Right forelimb (tissue), 1 donor: ENCODE results near the gene CCDC116.
"Not testable (repeated sequence)": the region's sequence is repeated elsewhere in the genome, so short reads cannot be mapped to it uniquely, and the experiment has no call there.

Experiments
- DNase-seq: peaks from one replicate; pipeline ENCODE4 v3.0.0-alpha.2; 2018

Gene CCDC116

GRCh38 chr22:21652547-21653545 is 20.3 kb downstream of the CCDC116 start:
- DNase-seq: no peak

GRCh38 chr22:21657020-21657359 is 24.4 kb downstream of the CCDC116 start:
- no peak for DNase-seq

- peak; percentile 71 for DNase-seq
These were observed 24.9 kb downstream of the CCDC116 start for GRCh38 chr22:21657360-21658032.

DNA sequence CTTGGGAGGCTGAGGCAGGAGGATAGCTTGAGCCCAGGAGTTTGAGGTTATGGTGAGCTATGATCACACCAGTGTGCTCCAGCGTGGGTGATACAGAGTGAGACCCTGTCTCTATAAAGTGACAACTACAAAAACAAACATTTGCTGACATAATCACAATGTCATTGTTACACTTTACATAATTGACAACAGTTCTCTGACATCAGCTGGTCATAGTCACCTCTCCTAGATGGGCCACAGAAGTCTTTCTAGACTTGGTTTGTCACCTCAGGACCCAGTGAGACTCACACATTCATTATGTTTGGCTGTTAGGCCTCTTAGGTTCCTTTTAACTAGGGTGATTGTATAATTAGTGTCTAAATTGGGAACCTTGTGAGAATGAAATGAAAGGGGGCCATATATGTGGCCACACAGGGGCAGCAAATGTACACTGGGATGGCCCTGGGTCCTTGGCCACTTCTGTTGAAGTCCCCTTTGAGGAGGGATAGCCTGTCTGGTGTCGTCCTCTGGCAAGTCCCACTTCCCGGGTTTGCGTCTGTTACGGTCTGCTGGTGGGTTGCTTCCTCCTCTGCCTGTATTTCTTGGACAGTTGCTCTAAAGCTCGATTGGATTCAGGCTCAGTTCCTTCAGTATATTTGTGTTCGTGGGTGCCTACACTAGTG is 27.4 kb downstream of the CCDC116 start:
- DNase-seq: no peak

DNA sequence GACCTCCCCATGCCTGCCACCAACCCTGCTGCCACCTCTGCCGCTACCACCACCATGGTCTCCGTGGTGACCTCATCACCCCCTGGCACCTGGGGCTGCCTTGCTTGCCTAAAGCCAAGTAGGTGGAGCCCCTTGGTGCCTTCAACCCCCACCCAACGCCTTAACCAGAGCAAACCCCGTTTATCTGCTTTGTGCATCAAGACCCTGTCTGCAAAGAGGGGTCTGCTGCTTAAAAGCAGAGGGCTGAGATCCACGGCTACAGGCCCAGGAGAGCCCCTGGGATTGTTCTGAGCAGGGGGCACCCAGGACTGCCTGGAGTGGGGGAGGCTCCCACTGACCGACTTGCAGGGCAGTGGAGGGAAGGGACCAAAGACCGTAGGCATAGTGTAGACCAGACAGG is 28.3 kb downstream of the CCDC116 start:
- no peak for DNase-seq

DNA sequence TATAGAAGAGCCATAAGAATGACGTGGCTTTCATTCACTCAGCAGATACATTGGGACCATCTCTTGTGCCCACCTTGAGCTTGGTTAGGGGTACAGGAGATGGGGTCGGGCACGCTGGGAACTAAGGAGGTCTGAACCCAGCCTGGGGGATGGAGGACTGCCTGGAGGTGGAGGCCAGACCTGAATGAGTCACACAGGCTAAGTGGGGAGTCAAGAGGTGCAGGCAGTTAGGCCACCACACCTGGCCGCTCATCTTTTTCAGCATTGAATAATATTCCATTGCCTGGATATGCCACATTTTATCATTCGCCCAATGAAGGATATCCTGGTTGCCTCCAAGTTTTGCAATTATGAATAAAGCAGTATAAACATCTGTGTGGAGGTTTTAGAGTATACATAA is 29.4 kb downstream of the CCDC116 start:
- DNase-seq: no peak

- DNase-seq: no peak
These were observed 31.2 kb downstream of the CCDC116 start for GRCh38 chr22:21663738-21664137.

GRCh38 chr22:21665047-21665851 is 32.7 kb downstream of the CCDC116 start:
- DNase-seq: no peak

- no peak for DNase-seq
These were observed 34.2 kb downstream of the CCDC116 start for GRCh38 chr22:21666786-21667185.

DNA sequence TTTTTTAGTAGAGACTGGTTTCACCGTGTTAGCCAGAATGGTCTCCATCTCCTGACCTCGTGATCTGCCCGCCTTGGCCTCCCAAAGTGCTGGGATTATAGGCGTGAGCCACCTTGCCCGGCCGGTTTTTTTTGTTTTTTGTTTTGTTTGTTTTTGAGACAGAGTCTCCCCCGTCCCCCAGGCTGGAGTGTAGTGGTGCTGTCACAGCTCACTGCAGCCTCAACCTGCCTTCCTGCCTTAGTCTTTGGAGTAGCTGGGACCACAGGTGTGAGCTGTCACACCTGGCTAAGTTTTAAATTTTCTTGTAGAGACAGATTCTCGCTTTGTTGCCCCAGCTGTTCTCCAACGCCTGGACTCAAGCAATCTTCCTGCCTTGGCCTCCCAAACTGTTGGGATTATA is 36.5 kb downstream of the CCDC116 start:
- no peak for DNase-seq

- DNase-seq: no peak
These were observed 39.6 kb downstream of the CCDC116 start for GRCh38 chr22:21672107-21672629.

GRCh38 chr22:21673534-21674321 is 41.2 kb downstream of the CCDC116 start:
- DNase-seq: no peak

DNA sequence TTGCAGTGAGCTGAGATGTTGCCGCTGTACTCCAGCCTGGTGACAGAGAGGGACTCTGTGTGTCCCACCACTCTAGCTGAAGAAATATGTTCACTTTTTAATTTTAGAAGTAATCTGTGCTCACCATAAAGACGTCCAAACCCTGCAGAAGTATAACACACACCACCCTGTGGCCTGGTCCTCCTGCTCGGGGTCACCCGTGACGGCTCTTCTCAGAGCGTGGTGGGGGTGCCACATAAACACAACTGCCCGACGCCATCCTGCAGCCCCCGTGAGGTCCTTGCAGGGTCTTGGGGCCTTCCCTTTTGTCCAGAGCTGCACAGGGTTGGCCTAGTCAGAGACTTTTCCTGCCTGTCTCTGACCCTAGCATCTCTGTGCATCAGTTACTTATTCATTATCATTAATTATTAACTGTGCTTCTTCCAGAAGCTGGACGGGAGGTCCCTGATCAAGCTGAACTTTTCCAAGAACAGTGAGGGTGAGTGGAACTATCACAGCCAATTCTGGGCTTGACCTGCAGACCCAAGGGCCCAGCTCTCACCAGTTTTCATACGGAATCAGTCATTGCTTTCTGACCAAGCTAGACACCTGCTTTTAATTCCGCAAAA is 42.2 kb downstream of the CCDC116 start:
- DNase-seq: no peak

DNA sequence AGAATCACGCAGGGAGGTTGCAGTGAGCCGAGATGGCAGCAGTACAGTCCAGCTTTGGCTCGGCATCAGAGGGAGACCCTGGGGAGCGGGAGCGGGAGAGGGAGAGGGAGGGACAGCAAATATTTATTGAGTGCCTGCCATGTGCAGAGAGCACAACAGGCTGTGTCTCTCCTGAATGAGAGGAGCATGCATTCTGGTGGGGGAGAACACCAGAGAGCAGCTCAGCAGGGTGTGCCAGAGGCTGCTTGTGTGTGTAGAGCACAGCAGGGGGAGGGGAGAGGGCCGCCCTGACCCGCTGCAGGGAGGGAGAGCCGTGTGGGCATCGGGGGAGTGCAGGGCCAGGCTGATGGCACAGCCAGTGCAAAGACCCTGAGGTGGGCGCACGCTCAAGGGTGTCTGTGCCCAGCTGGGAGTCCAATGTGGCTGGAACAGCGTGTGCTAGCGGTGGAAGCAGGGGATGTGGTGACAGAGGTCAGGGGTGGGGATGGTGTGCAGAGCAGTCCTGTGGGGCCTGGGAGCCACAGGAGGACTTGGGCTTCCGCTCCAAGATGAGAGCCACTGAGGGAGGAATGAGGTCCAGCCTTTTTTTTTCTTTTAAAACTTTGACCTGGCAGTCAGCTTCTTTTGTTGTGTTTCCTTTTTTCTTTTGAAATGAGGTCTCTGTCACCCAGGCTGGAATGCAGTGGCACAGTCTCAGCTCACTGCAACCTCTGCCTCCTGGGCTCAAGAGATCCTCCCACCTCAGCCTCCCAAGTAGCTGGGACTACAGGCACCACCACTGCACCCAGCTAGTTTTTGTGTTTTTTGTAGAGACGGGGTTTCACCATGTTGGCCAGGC is 45.3 kb downstream of the CCDC116 start:
- DNase-seq: no peak

GRCh38 chr22:21678842-21679241 is 46.3 kb downstream of the CCDC116 start:
- not testable (repeated sequence) for DNase-seq

- DNase-seq: no peak
These were observed 46.8 kb downstream of the CCDC116 start for GRCh38 chr22:21679383-21679782.

DNA sequence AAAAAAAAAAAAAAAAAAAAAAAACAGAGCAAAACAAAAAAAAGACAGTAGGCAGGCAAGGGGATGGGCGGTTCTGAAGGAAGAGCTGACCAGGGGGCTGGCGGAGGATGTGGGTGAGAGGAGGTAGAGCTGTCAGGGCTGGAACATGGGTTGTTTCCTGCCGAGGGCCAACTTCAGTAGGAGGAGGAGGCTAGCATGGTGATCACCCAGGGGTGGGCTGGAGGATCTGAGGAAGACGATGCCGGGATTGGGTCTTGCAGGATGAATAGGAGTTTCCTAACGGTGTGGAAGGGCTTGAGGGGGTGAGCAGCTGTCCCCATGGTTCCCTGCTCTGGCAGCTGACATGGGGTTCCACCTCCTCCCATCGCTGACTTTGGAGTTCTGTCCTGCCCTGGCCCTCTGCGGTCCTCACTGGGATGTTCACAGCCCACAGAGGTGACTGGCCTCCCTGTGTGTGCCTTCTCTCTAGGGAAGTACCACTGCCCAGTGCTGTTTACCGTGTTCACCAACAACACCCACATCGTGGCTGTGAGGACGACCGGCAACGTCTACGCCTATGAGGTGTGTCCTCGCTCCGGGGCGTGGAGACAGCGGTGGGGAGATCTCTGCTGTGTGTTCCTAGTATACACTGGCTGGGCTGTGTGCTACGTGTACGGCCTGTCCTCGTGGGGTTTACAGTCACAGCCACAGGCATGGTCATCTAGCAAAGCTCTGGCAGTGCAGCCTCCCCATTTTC is 48.4 kb downstream of the CCDC116 start:
- no peak for DNase-seq

GRCh38 chr22:21681566-21682370 is 49.2 kb downstream of the CCDC116 start:
- DNase-seq: no peak
